ENCODE measurements around the gene SYNE4.

- no peak for TF ChIP-seq POLR2A (IDR thresholded peaks at IDR 0.05; ENCODE audit: low read length)
- no peak for TF ChIP-seq GATA1 (IDR thresholded peaks at IDR 0.05; ENCODE audit: low read depth, low read length)
Observed at GRCh38 chr19:36046443-36047050, 37.9 kb upstream of the SYNE4 start.

Data from erythroblast (primary cell).